Hepatocyte (in vitro differentiated cells): ENCODE results near the gene KCNH3. TPM values are rescaled to one million over a fixed set of nuclear protein-coding genes. Genes with fewer than 3 reads are reported as not detected.

Source experiments
- DNase-seq: peaks from one replicate; pipeline ENCODE4 v3.0.0-alpha.2; 2016; ENCODE audit warnings: low spot score
- H2AFZ ChIP-seq: fragments of 200-600 bp; sonication (generic); 2 replicates; pipeline ENCODE4 v1.6.0; 2016; ENCODE audit warnings: antibody characterized with exemption, mild to moderate bottlenecking
- H3K27ac ChIP-seq: fragments of 200-600 bp; sonication (generic); 2 replicates; pipeline ENCODE4 v1.5.1; 2016; ENCODE audit warnings: mild to moderate bottlenecking
- H3K27me3 ChIP-seq: fragments of 200-600 bp; sonication (generic); 2 replicates; pipeline ENCODE4 v1.6.1; 2016
- H3K36me3 ChIP-seq: fragments of 200-600 bp; sonication (generic); replicated peaks from 2 replicates; pipeline ENCODE4 v1.5.1; 2016; ENCODE audit warnings: low read depth; ENCODE audit not compliant: insufficient read depth
- H3K4me1 ChIP-seq: fragments of 200-600 bp; sonication (generic); 2 replicates; pipeline ENCODE4 v1.5.1; 2016; ENCODE audit warnings: mild to moderate bottlenecking, moderate library complexity; ENCODE audit not compliant: insufficient read depth
- H3K4me2 ChIP-seq: fragments of 200-600 bp; sonication (generic); 2 replicates; pipeline ENCODE4 v1.6.0; 2016
- H3K4me3 ChIP-seq: fragments of 200-600 bp; sonication (generic); 2 replicates; pipeline ENCODE4 v1.5.1; 2016; ENCODE audit warnings: mild to moderate bottlenecking
- H3K79me2 ChIP-seq: fragments of 200-600 bp; sonication (generic); 2 replicates; pipeline ENCODE4 v1.6.0; 2017; ENCODE audit warnings: mild to moderate bottlenecking
- H3K9me2 ChIP-seq: fragments of 200-600 bp; sonication (generic); replicated peaks from 2 replicates; pipeline ENCODE4 v1.6.0; 2017; ENCODE audit warnings: mild to moderate bottlenecking; ENCODE audit not compliant: insufficient read depth
- H3K9me3 ChIP-seq: fragments of 200-600 bp; sonication (generic); 2 replicates; pipeline ENCODE4 v1.5.1; 2016; ENCODE audit warnings: low read depth, mild to moderate bottlenecking
- H4K20me1 ChIP-seq: fragments of 200-600 bp; sonication (generic); 2 replicates; pipeline ENCODE4 v1.6.0; 2016; ENCODE audit warnings: mild to moderate bottlenecking; ENCODE audit not compliant: insufficient read depth, poor library complexity, severe bottlenecking
- CTCF ChIP-seq: fragments of 200-600 bp; sonication (generic); IDR thresholded peaks from 2 replicates; pipeline ENCODE4 v1.5.1; 2016; ENCODE audit warnings: antibody characterized with exemption, mild to moderate bottlenecking; ENCODE audit not compliant: poor library complexity
- EZH2 ChIP-seq: fragments of 200-600 bp; sonication (generic); IDR thresholded peaks from 2 replicates; pipeline ENCODE4 v1.6.1; 2016; ENCODE audit warnings: antibody characterized with exemption, mild to moderate bottlenecking, borderline replicate concordance
- EZH2phosphoT487 ChIP-seq: fragments of 200-600 bp; sonication (generic); IDR thresholded peaks from one replicate; pipeline ENCODE4 v1.6.1; 2018; ENCODE audit warnings: antibody characterized with exemption, mild to moderate bottlenecking, low read depth, moderate library complexity; ENCODE audit not compliant: unreplicated experiment, severe bottlenecking
- WGBS: methylation state at CpG from one replicate; pipeline ENCODE4 v1.1.6; 2016; ENCODE audit warnings: low lambda C conversion rate; ENCODE audit errors: missing lambda C conversion rate; 5-methylcytosine and 5-hydroxymethylcytosine counted together
- polyA plus RNA-seq: library from polyadenylated mRNA; unstranded; fragments of >200 nt; fragmentation: Nextera tagmentation; extraction: Ambion mirVana; gene quantifications from 2 replicates; pipeline ENCODE4 v1.2.1, GENCODE V29; 2016
- total RNA-seq: library from RNA; depleted of rRNA; stranded (reverse); fragments of >200 nt; gene quantifications from 2 replicates; pipeline ENCODE4 v1.2.3, GENCODE V29; 2014

Gene KCNH3
- total and polyA plus RNA-seq, 2 experiments from 2014 or later = 0.30 to 1.1 TPM

- 93% methylated on average over 1 of the region's 1 CpG for WGBS
- no peaks in the 10 kb centered on the region for H4K20me1 ChIP-seq
- H3K27me3 ChIP-seq = no peaks in the 10 kb centered on the region
- DNase-seq = no peak
- no peak overlapping the region for H2AFZ ChIP-seq
- H3K79me2 ChIP-seq = peaks cover 3% of the 10 kb centered on the region
- no peak overlapping the region for H3K4me3 ChIP-seq
- peaks cover 2% of the 10 kb centered on the region for H3K4me1 ChIP-seq
- TF ChIP-seq CTCF (no peak), EZH2 (no peak), EZH2phosphoT487 (no peak)
- H3K4me2 ChIP-seq = no peak overlapping the region
- H3K36me3 ChIP-seq = no peaks in the 10 kb centered on the region
- H3K9me2 ChIP-seq = no peaks in the 10 kb centered on the region
- H3K27ac ChIP-seq = no peak overlapping the region
- no peaks in the 10 kb centered on the region for H3K9me3 ChIP-seq
Observed at GRCh38 chr12:49582201-49582600, 43.4 kb downstream of the KCNH3 start.

- peak; percentile 34 for DNase-seq
- 58% methylated on average over 4 of the region's 4 CpGs for WGBS
- H3K4me3 ChIP-seq = no peak overlapping the region
- H3K27ac ChIP-seq = no peak overlapping the region
- peaks cover 2% of the 10 kb centered on the region for H3K4me1 ChIP-seq
- no peaks in the 10 kb centered on the region for H3K36me3 ChIP-seq
- H3K79me2 ChIP-seq = peaks cover 3% of the 10 kb centered on the region
- no peaks in the 10 kb centered on the region for H3K9me3 ChIP-seq
- H3K9me2 ChIP-seq = no peaks in the 10 kb centered on the region
- H3K27me3 ChIP-seq = no peaks in the 10 kb centered on the region
- H3K4me2 ChIP-seq = no peak overlapping the region
- H4K20me1 ChIP-seq = no peaks in the 10 kb centered on the region
- H2AFZ ChIP-seq = no peak overlapping the region
- TF ChIP-seq EZH2 (no peak), CTCF (no peak), EZH2phosphoT487 (no peak)
Observed at GRCh38 chr12:49582850-49583249, 44.0 kb downstream of the KCNH3 start.

- 89% methylated on average over 13 of the region's 13 CpGs for WGBS
- Histone ChIP-seq H3K36me3 (no peaks in the 10 kb centered on the region), H2AFZ (no peak overlapping the region), H3K79me2 (peaks cover 3% of the 10 kb centered on the region), H4K20me1 (no peaks in the 10 kb centered on the region), H3K27me3 (no peaks in the 10 kb centered on the region), H3K9me2 (no peaks in the 10 kb centered on the region), H3K4me1 (peaks cover 2% of the 10 kb centered on the region), H3K27ac (peak overlapping the region; percentile 48), H3K4me3 (no peak overlapping the region), H3K4me2 (no peak overlapping the region), H3K9me3 (no peaks in the 10 kb centered on the region)
- no peak for DNase-seq
- no peak for TF ChIP-seq EZH2phosphoT487
Observed at GRCh38 chr12:49583366-49584094, 44.7 kb downstream of the KCNH3 start.

- H3K4me3 ChIP-seq = no peak overlapping the region
- peaks cover 2% of the 10 kb centered on the region for H3K4me1 ChIP-seq
- H3K4me2 ChIP-seq = no peak overlapping the region
- no peaks in the 10 kb centered on the region for H3K27me3 ChIP-seq
- no peak overlapping the region for H3K27ac ChIP-seq
- no peak for DNase-seq
- no peak overlapping the region for H2AFZ ChIP-seq
- no peaks in the 10 kb centered on the region for H3K9me2 ChIP-seq
- H3K36me3 ChIP-seq = no peaks in the 10 kb centered on the region
- H3K9me3 ChIP-seq = no peaks in the 10 kb centered on the region
- peaks cover 3% of the 10 kb centered on the region for H3K79me2 ChIP-seq
- TF ChIP-seq CTCF (no peak), EZH2phosphoT487 (no peak)
- no peaks in the 10 kb centered on the region for H4K20me1 ChIP-seq
- 93% methylated on average over 7 of the region's 7 CpGs for WGBS
Observed at GRCh38 chr12:49584591-49584990, 45.8 kb downstream of the KCNH3 start.
